ENCODE measurements around the gene CTTNBP2NL.
"Not testable (repeated sequence)": the region's sequence is repeated elsewhere in the genome, so short reads cannot be mapped to it uniquely, and the experiment has no call there.

CTTNBP2NL gene

DNA sequence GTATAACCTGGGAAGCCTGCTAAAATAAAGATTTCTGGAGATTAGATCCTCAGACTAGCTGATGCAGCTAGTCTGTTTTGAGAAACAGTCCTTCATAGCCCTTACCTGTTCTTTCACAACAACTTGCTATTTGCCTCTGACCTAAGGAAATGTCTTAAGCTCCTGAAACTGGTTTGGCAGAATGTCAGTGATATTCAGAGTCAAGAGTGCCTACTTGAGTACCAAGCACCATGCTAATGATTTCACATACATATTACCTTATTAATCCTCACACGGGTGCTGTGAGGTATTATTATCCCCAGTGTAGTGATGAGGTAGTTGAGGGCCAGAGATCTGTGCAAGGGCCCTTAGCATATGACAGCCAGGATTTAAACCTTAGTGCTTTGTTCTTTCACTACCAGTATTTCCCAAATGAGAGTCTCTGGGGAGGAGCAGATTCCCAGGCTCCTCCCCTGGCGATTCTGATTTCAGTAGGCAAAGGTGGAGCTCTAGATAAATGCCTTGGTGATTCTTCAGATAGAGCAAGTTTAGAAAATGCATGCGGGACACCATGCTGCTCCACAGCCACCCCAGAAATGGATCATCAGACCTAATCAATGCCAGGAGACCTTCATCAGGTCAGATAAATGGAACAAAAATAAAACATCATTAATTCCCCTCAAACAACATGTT lies 65.3 kb downstream of the CTTNBP2NL start:
- DNase-seq (ENCODE audit: low spot score): no peak
- no peak for FAIRE-seq

DNA sequence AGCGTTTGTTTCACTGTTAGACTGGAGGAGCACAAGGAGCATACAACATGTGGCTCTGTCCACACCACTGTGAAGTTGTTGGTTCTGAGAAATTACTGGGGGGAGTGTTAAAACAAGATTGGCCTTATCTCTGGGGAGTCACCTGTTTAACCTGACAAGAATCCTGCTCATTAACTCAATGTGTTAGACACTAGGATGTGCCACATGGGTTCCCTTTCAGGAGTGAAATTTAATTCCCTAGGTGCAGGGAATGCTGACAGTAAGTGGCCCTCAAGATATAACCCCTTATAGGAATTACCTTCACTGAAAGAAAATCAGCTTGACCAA lies 66.9 kb downstream of the CTTNBP2NL start:
- DNase-seq (ENCODE audit: low spot score): no peak
- FAIRE-seq: no peak

DNA sequence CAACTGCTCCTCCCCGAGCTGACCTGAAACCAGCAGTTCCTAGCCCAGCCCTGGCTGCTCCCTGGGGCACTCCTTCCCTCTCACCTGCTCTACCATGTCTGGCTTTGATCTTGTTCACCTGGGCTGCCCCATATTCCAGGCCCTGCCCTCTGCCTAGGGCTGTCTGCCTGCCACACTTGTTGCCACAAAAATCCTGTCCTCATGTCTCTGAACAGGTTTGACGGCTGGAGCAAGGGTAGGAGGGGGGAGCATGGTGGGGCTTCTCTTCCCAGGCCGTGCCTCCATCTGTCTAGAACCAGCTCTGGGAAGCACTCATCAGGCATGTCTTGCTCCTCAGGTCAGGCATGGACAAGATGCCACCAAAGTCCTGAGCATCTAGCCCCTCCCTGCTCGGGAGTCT lies 68.5 kb downstream of the CTTNBP2NL start:
- no peak for FAIRE-seq
- no peak for DNase-seq (ENCODE audit: low spot score)

DNA sequence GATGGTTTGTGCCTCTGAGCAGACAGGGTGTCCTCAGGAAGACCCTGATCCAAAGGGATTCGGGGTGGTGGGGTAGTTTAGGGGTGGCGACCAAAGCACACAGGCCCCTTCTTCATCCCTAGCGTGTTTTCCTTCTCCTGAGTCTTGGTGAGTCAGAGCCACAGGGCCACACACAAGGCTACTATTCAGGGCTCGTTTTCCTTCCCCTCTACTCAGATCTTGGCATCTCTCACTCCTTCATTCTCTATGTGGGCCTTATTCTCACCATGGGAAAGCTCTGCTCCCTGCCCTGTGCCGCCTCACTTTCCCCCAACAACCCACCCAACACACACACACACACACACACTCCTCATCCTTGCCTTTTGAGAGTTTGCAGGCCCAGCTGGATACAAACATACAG lies 69.1 kb downstream of the CTTNBP2NL start:
- FAIRE-seq: no peak
- no peak for DNase-seq (ENCODE audit: low spot score)

DNA sequence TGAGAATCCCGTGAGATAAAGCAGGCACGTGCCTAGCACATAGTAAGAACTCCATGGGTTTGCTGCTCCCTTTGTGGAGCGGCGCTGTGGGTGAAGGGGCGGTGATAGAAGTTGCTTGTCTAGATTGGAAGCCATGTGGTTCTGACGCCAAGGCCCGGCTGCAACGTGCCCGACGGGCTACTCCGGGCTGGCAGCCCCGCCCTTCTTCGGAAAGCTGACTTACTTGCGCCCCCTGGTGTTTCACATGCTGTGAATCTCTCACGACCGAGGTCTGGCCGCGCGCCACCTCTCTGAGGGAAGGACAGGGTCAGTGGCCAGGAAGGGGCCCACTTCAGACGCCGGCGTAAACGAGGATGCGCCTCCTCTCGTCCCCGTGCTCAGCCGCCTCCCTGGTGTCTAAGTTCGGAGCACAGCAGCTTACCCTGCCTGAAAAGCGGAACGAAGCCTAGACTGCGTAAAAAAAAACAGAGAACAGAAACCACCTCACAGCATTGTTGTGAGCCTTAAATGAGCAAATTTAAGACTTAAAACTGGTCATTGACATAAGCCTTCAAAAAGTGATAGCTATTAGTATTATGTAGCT lies 70.2 kb downstream of the CTTNBP2NL start:
- DNase-seq (ENCODE audit: low spot score) (peak; percentile 81), FAIRE-seq (peak; percentile 55)

DNA sequence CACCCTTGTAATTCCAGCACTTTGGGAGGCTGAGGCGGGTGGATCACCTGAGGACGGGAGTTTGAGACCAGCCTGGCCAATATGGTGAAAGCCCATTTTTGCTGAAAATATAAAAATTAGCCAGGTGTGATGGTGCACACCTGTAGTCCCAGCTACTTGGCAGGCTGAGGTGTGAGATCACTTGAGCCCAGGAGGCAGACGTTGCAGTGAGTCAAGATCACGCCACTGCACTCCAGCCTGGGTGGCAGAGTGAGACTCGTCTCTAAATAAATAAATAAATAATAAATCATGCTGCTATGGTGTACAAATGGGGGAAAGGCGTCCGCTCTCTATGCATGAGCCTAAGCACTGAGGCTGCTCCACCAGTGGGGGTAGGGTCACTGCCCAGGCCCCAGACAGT lies 74.3 kb downstream of the CTTNBP2NL start:
- not testable (repeated sequence) for FAIRE-seq; DNase-seq (ENCODE audit: low spot score)

DNA sequence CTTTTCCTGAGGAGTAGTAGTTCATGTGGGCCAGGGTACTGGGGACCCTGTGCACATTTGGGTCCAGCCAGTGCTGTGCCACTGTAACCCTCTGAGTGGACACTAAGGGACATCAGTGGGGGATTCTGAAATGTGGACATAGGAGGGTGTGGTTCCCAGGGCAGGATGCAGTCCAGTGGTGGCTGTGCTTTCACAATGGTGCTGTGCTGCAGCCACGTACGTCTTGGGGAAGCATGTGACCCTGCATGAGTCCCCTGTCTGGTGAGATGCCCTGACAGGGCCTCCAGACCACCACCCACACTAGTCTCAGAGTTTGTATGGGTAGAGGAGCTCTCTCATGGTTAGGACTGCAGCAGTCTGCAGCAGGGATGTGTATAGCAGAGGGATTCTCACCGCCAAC lies 75.0 kb downstream of the CTTNBP2NL start:
- FAIRE-seq: no peak
- no peak for DNase-seq (ENCODE audit: low spot score)

DNA sequence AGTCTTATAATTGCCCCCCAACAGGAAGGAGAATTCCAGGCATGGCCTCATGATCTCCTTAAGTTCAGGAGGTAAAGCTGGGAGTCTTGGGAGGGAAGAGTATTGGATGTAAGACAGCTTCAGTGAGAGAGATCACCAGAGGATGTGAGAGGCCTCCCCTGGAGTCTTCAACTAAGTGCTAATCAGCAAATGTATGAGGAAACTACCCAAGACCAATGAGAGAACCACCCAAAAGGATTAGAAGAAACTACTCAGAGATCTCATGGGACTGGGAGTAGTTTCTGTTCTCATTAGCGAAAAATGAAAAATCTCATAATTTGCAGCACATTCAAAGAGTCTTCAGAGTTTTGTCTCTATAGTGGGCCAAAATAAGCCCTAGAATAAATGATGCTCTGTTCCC lies 76.1 kb downstream of the CTTNBP2NL start:
- no peak for FAIRE-seq
- DNase-seq (ENCODE audit: low spot score): no peak

DNA sequence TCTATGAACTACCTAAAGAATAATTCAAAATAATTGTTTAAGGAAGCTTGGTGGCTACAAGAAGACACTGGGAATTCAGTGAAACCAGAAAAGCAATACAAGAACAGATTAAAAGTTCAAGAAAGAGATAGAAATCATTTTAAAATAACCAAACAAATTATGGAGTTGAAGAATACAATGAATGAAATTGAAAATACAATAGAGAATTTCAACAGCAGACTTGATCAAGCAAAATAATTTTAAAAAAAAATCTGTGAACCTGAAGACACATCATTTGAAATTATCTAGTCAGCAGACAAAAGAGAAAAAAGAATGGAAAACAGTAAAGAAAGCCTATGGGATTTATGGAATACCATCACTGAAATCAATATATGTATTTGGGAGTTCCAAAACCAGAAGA lies 81.5 kb downstream of the CTTNBP2NL start:
- FAIRE-seq: no peak
- DNase-seq (ENCODE audit: low spot score): no peak

DNA sequence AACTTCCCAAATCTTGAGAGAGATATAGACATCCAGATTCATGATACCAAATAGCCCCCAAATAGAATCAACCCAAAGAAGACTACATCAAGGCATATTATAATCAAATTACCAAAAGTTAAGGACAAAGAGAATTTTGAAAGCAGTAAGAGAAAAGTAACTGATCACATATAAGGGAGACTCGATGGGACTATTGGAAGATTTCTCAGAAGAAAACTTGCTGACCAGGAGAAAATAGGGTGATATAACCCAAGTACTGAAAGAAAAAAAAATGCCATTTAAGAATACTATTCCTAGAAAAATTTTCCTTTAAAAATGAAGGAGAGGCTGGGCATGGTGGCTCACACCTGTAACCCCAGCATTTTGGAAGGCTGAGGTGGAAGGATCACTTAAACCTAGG lies 82.3 kb downstream of the CTTNBP2NL start:
- no peak for FAIRE-seq

DNA sequence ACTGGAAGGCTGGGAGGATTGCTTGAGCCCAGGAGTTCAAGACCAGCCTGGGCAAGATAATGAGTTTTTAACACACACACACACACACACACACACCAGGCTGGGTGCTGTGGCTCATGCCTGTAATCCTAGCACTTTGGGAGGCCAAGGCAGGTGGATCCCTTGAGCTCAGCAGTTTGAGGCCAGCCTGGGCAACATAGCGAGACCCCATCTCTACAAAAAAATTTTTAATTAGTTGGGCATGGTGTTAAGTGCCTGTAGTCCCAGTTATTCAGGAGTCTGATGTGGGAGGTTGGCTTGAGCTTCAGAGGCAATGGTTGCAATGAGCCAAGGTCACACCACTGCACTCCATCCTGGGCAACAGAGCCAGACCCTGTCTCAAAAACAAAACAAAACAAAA lies 90.0 kb downstream of the CTTNBP2NL start:
- not testable (repeated sequence) for FAIRE-seq; DNase-seq (ENCODE audit: low spot score)

More for the DNA sequence above, 82.3 kb downstream of the CTTNBP2NL start:
- DNase-seq (ENCODE audit: low spot score): no peak

DNA sequence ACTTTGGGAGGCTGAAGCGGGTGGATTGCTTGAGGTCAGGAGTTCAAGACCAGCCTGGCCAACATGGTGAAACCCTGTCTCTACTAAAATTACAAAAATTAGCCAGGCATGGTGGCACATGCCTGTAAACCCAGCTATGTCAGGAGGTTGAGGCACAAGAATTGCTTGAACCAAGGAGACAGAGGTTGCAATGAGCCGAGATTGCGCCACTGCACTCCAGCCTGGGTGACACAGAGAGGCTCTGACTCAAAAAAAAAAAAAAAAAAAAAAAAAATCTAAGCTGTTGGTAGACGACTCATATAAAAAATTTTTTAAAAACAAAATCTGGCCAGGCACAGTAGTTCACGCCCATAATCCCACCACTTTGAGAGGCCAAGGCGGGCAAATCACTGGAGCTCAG lies 91.7 kb downstream of the CTTNBP2NL start:
- FAIRE-seq; DNase-seq (ENCODE audit: low spot score): not testable (repeated sequence)

DNA sequence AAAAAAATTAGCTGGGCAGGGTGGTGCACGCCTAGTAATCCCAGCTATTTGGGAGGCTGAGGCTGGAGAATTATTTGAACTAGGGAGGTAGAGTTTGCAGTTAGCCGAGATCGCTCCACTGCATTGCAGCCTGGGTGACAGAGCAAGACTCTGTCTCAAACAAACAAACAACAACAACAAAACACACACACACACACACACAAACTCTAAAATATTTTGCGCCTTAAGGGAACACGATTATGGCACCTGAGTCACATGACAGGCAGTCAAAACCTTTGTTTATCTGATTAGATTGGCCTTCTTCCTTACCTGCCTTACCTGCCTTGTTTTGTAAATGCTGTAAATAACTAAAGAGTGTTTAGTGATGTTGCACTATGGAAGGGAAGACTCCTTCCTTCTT lies 92.1 kb downstream of the CTTNBP2NL start:
- DNase-seq (ENCODE audit: low spot score) (no peak), FAIRE-seq (no peak)

DNA sequence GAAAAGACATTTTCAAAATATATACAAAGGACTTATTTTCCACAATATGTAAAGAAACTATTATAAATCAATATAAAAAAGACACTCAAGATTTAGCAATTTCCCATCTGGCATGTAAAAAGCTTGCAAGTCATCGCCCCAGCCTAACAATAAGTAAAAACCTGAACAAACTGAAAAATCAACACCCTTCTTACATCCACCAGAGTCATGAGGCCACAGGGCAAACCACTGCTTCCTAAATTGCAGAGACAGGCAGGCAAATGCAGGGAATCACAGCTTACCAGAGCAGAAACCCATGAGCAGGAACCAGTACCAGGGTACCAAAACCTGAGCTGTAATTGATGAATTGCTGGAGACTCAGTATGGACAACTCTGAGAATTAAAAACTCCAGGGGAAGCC lies 96.1 kb downstream of the CTTNBP2NL start:
- DNase-seq (ENCODE audit: low spot score): no peak
- no peak for FAIRE-seq

DNA sequence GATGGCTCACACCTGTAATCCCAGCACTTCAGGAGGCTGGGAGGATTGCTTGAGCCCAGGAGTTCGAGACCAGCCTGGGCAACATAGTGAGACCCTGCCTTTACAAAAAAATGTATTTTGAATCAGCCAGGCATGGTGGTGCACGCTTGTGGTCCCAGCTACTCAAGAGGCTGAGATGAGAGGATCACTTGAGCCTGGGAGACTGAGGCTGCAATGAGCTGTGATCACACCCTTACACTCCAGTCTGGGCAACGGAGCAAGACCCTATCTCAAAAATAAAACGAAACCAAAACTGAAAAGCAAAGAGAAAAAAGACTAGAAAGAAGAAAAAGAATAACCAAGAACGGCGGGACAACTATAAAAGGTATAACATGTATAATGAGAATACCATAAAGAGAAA lies 97.3 kb downstream of the CTTNBP2NL start:
- no peak for FAIRE-seq
- no peak for DNase-seq (ENCODE audit: low spot score)

DNA sequence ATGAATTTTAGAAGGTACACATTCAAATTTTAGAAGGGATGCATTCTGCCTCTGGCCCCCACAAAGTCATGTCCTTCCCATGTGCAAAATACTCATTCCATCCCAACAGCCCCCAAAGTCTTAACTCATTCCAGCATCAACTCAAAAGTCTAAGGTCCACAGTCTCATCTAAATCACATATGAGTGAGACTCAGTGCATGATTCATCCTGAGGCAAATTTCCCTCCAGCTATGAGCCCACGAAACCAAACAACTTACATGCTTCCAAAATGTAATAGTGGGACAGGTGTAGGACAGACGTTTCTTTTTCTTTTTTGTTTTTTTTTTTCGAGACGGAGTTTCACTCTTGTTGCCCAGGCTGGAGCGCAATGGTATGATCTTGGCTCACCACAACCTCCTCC lies 100.3 kb downstream of the CTTNBP2NL start:
- FAIRE-seq: no peak

DNA sequence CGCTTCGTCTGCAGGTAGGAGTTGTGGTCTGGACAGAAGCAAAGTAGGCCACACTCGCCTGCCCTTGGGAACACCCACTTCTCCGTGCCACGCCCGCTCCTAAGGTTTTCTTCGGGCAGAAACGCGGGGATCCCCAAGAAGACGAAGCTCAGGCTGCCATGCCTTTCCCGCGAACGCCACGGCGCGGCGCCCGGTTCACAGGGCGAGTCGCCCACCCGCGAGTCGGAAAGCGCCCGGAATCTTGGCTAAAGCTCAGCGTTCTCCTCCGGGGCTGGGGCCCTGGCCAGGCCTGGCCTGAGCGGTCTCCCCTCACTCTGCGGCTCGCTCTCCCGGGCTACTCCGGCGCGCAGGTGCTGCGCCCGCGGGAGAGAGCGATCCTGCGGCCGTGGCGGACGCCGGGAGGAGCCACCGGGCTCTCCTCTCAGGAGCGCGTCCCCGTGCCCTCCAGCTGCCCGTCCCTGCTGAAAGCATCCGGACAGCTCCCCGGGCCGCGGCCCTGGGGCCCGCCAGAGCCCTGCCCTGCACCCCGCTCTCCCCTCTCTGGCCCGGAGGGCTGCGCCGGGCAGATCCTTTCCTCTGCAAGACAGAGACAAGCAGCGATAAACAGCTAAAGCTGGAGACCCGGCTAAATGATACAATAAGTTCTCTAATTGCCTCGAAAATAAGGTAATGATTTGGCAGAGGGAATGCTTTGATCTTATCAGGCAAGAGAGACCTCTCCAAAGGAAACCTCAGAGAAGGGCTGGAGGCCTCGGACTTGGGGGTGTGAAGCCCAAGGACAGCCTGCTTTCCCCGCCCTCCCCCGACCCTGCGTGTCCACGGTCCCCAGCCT lies 106.0 kb downstream of the CTTNBP2NL start:
- peak; percentile 26 for DNase-seq (ENCODE audit: low spot score)
- FAIRE-seq: no peak

More for the DNA sequence above, 100.3 kb downstream of the CTTNBP2NL start:
- DNase-seq (ENCODE audit: low spot score): no peak

DNA sequence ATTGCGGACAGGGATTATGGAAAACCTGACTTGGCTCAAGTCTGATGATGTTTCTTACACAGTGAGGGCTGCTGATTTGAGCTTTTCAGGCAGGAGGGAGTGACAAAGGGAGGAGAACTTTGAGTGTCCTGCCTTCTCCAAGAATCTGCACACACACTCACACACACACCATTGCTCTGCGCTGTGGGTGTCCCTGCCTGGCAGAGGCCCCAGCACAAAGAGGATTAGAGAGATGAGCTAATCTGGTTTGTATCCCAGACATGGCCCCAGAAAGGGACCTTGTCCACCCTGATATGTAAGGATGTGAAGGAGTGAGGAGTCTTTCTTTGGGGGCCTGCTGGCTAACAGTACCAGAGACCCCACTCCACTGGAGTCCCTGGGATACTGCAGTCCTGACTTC lies 106.8 kb downstream of the CTTNBP2NL start:
- DNase-seq (ENCODE audit: low spot score) (no peak), FAIRE-seq (no peak)

DNA sequence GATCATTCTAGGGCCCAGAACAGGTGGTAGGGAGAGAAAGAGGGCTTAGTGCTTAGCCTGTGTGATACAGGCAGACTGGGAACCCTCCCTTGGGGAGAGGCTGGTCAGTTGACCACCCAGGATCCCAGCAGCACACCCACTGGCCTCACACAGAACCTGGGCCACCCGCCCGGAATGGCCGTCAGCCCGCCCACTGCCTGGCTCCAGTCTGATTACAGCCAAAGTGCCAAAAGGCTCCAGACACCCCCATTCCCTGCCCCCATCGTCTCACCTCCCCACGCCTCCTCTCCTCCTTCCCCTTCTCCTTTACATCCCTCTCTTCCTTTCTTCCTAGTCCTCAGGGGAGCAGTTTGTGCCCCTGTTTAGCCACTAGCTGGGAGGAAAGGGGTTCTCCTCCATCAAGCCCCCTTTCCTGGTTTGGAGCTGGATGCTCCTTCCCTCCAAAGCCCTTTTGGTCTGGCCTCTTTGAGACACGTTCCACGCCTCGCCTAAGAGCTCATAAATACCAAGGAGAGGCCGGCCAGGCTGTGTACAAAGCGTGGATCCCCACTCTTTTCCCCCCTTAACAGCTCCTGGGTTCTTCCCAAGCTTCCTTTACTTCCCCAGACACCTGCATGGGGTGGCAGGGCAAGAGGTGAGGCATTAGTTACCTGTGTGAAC lies 108.1 kb downstream of the CTTNBP2NL start:
- FAIRE-seq (no peak), DNase-seq (ENCODE audit: low spot score) (no peak)

DNA sequence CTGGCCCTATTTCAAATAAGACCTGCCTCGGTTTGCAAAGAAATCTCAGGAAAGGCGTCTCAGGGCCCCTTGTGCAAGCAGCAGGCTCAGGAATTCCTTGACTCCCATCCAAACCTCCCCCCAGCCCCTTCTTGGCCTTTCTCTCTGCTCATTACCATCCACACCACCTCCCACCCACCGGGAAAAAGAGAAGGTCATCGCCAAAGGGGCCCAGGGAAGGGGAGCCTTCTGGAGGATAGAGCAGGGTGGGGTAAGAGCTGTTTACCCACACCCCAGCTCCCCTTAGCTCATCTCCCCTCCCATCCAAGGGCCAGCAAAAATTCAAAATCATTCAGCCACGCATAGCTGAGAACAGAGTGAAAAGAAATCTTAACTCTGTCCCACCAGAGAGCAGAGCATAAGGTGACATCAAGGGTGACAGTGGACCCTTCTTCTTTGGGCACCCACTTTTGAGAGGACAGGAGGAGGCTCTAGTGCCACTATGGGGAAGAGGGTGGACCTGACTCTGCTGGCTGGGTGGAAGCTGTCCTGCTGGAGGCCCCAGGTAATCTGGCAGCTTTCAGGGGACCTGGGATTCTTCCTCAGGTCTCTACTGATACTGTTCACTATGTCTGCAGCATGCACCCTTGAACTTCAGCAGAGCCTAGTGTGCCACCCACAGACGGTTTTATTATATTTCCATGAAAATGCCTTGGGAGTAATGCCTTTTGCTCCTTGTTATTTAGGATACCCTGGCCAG lies 108.8 kb downstream of the CTTNBP2NL start:
- FAIRE-seq (no peak), DNase-seq (ENCODE audit: low spot score) (no peak)

DNA sequence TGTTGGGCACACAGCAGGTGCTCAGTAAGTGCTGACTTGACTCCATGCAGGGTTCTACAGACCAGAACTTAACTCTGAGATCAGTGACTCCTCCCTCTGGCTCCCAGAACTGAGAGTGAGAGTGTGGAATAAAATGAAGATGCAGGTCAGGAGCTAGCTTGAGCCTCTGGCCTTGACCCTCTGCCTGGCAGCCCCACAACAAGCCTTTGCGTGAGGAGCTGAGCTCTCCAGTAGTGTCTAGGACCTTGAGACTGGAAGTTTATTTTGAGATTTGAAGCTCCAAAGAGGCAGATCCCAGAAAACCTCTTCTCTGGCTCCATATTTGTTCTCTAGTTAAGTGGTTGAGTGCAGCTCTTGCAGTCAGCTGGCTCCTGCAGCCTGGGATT lies 109.4 kb downstream of the CTTNBP2NL start:
- FAIRE-seq: no peak
- no peak for DNase-seq (ENCODE audit: low spot score)
